Activated B cell treated with CpG ODN at 0.5 μM for 24 hours (primary cell): ENCODE measurements around the gene NLRC5. TPM values are rescaled to one million over a fixed set of nuclear protein-coding genes. Genes with fewer than 3 reads are reported as not detected.
"Not testable (repeated sequence)": the region's sequence is repeated elsewhere in the genome, so short reads cannot be mapped to it uniquely, and the experiment has no call there.

Experiments
- ATAC-seq: fragments of 200-7000 bp; cut with Tn5 transposase; one replicate; pipeline ENCODE4 v1.10.0; 2021; ENCODE audit warnings: low read depth, mild to moderate bottlenecking, moderate library complexity
- CTCF ChIA-PET: fragments of 350-600 bp; sonication (Branson Sonifier 250); formaldehyde crosslinking; loops from one replicate; lab custom pipeline; 2021; ENCODE audit warnings: antibody characterized with exemption; lab: Charles Lee
- POLR2A ChIA-PET: fragments of 350-600 bp; sonication (Branson Sonifier 250); formaldehyde crosslinking; loops from one replicate; lab custom pipeline; 2021; ENCODE audit warnings: antibody characterized with exemption; lab: Charles Lee
- DNase-seq: peaks from one replicate; pipeline ENCODE4 v3.0.0; 2022
- H3K27ac Mint-ChIP-seq: one replicate; pipeline ENCODE4 v1.8.0; 2020; ENCODE audit warnings: mixed read lengths
- H3K27me3 Mint-ChIP-seq: one replicate; pipeline ENCODE4 v1.8.0; 2021; ENCODE audit warnings: mixed read lengths
- H3K36me3 Mint-ChIP-seq: one replicate; pipeline ENCODE4 v1.8.0; 2021; ENCODE audit warnings: low read depth, mixed read lengths
- H3K4me1 Mint-ChIP-seq: one replicate; pipeline ENCODE4 v1.8.0; 2021; ENCODE audit warnings: mixed read lengths
- H3K4me3 Mint-ChIP-seq: one replicate; pipeline ENCODE4 v1.8.0; 2020; ENCODE audit warnings: mild to moderate bottlenecking, mixed read lengths
- H3K9me3 Mint-ChIP-seq: one replicate; pipeline ENCODE4 v1.8.0; 2020; ENCODE audit warnings: mixed read lengths
- CTCF ChIP-seq: fragments of 200-600 bp; IDR thresholded peaks from one replicate; pipeline ENCODE4 v1.8.0; 2022; ENCODE audit warnings: antibody characterized with exemption, mild to moderate bottlenecking
- intact Hi-C: fragments of 100-400 bp; cut with micrococcal nuclease; formaldehyde crosslinking; loops from one replicate; pipeline ENCODE4 v1.15.1; 2024
- total RNA-seq: library from RNA; stranded (reverse); gene quantifications from 2 replicates; pipeline ENCODE4 v1.2.3, GENCODE V29; 2022

The NLRC5 gene
- total RNA-seq, 1 donor from 2014 or later = 372 TPM

- H3K27me3 Mint-ChIP-seq = no peaks in the 10 kb centered on the region
- H3K9me3 Mint-ChIP-seq = no peaks in the 10 kb centered on the region
- no peak for DNase-seq
- H3K4me3 Mint-ChIP-seq = no peak overlapping the region
- no peaks in the 10 kb centered on the region for H3K4me1 Mint-ChIP-seq
- TF ChIP-seq CTCF = no peak
- ATAC-seq = no peak
- H3K27ac Mint-ChIP-seq = no peak overlapping the region
- CTCF ChIA-PET = interaction anchor here (1.5 kb wide), 1 partner anchor 15 kb away, joined by 3 read pairs; no protein-coding TSS in a partner anchor
- intact Hi-C loops = no loop called here
- POLR2A ChIA-PET = no interaction called here
- H3K36me3 Mint-ChIP-seq = no peaks in the 10 kb centered on the region
Observed at GRCh38 chr16:57108432-57108831, 119.1 kb downstream of the NLRC5 start.

DNA sequence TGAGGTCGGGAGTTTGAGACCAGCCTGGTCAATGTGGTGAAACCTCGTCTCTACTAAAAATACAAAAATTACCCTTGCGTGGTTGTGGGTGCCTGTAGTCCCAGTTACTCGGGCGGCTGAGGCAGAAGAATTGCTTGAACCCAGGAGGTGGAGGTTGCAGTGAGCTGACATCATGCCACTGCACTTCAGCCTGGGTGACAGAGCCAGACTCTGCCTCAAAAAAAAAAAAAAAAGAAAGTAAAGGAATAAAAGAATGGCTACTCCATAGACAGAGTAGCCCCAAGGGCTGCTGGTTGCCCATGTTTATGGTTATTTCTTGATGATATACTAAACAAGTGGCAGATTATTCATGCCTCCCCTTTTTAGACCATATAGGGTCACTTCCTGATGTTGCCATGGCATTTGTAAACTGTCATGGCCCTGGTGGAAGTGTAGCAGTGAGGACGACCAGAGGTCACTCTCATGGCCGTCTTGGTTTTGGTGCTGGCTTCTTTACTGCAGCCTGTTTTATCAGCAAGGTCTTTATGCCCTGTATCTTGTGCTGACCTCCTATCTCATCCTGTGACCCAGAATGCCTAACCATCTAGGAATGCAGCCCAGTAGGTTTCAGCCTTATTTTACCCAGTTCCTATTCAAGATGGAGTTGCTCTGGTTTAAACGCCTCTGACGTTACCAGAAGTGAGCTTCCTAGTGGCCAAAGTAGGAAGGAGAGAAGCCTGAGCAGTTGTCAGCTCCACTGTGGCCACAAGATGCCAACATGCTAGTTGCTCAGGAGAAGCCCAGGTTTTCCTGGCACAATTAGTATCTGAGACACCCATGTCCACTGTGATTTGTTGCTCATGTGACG is 120.1 kb downstream of the NLRC5 start:
- CTCF ChIA-PET = interaction anchor here (1.5 kb wide), 1 partner anchor 16 kb away, joined by 3 read pairs; no protein-coding TSS in a partner anchor
- intact Hi-C loops, H3K27ac Mint-ChIP-seq, ATAC-seq, H3K4me3 Mint-ChIP-seq, H3K9me3 Mint-ChIP-seq, H3K27me3 Mint-ChIP-seq, POLR2A ChIA-PET, DNase-seq, H3K4me1 Mint-ChIP-seq, H3K36me3 Mint-ChIP-seq: not testable (repeated sequence)

GRCh38 chr16:57110937-57111336 is 121.6 kb downstream of the NLRC5 start:
- TF ChIP-seq CTCF = no peak
- no peak for ATAC-seq
- CTCF ChIA-PET = no interaction called here
- no peaks in the 10 kb centered on the region for H3K4me1 Mint-ChIP-seq
- no peak for DNase-seq
- H3K4me3 Mint-ChIP-seq = no peak overlapping the region
- POLR2A ChIA-PET = no interaction called here
- H3K27me3 Mint-ChIP-seq = no peaks in the 10 kb centered on the region
- no peaks in the 10 kb centered on the region for H3K36me3 Mint-ChIP-seq
- intact Hi-C loops = no loop called here
- H3K27ac Mint-ChIP-seq = no peak overlapping the region
- H3K9me3 Mint-ChIP-seq = no peaks in the 10 kb centered on the region

- Mint-ChIP-seq H3K36me3 (no peaks in the 10 kb centered on the region), H3K4me1 (no peaks in the 10 kb centered on the region), H3K27me3 (no peaks in the 10 kb centered on the region), H3K27ac (no peak overlapping the region), H3K9me3 (no peaks in the 10 kb centered on the region), H3K4me3 (no peak overlapping the region)
- CTCF ChIA-PET = no interaction called here
- no peak for DNase-seq
- intact Hi-C loops = no loop called here
- TF ChIP-seq CTCF = no peak
- no peak for ATAC-seq
- POLR2A ChIA-PET = interaction anchor here (0.7 kb wide), 1 partner anchor 45 kb away, joined by 3 read pairs; no protein-coding TSS in a partner anchor
Observed at GRCh38 chr16:57111420-57111819, 122.1 kb downstream of the NLRC5 start.

DNA sequence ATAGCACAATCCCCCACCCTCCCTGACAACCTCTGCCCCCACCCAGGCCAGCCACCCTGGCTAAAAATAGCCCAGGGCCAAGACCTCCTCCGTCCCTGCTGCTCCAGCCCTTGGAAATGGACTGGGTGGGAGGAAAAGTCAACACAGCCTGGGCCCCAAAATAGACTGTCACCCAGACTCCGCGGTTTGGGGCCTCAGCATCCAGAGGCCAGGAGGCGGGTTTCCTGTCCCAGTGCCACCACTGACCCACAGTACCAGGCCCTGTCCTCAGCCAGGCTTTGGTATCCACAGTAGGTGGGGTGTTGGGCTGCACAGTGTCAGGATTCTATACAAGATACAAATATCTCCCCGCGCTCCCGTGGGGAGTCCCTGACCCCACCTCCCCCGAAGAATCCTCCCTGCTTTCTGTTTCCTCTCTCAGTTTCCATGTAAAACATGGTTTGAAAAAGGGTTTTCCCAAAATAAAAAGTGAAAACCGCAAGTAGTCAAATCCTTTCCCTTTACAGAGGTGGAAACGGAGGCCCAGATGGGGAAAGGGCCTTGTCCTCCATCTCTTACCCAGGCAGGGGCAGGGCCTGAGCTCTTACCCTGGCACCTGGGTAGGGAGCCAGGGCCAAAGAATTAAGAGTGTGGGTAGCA is 123.2 kb downstream of the NLRC5 start:
- Mint-ChIP-seq H3K27me3 (no peaks in the 10 kb centered on the region), H3K4me1 (no peaks in the 10 kb centered on the region), H3K27ac (no peak overlapping the region), H3K9me3 (no peaks in the 10 kb centered on the region), H3K36me3 (no peaks in the 10 kb centered on the region), H3K4me3 (no peak overlapping the region)
- ChIA-PET POLR2A (no interaction called here), CTCF (interaction anchor here (1.7 kb wide), 1 partner anchor 29 kb away, joined by 6 read pairs; no protein-coding TSS in a partner anchor)
- DNase-seq (no peak), ATAC-seq (no peak)
- intact Hi-C loops = no loop called here
- TF ChIP-seq CTCF = no peak
